Caco-2 (cell line): ENCODE measurements around the gene MICOS13. TPM values are rescaled to one million over a fixed set of nuclear protein-coding genes. Genes with fewer than 3 reads are reported as not detected.

ENCODE experiments used
- BruUV-seq: library from RNA; stranded (reverse); fragments of 400-500 nt; replicated peaks from 2 replicates; lab custom pipeline; 2021; lab: Mats Ljungman, UMichigan
- CTCF ChIA-PET: fragments of 300-600 bp; sonication (Branson Sonifier 250); formaldehyde crosslinking; loops from one replicate; lab custom pipeline; 2022; ENCODE audit warnings: antibody characterized with exemption; lab: Charles Lee
- POLR2A ChIA-PET: fragments of 300-600 bp; sonication (Branson Sonifier 250); formaldehyde crosslinking; loops from one replicate; lab custom pipeline; 2022; ENCODE audit warnings: antibody characterized with exemption; lab: Charles Lee
- DNase-seq, 2 experiments: peaks; one replicate each; pipeline versions ENCODE4 v3.0.0 to v3.0.0-alpha.2; 2020 to 2022
- H3K27me3 ChIP-seq: replicated peaks from 2 replicates; pipeline ENCODE4 v1.6.0; 2011; ENCODE audit warnings: low read length; ENCODE audit not compliant: control insufficient read depth, insufficient read depth
- H3K36me3 ChIP-seq: 2 replicates; pipeline ENCODE4 v1.5.1; 2011; ENCODE audit warnings: low read length; ENCODE audit not compliant: control insufficient read depth, insufficient read depth
- H3K4me1 ChIP-seq: fragments of 250-450 bp; sonication (Bioruptor Pico); 2 replicates; pipeline ENCODE4 v1.5.1; 2020; ENCODE audit warnings: mild to moderate bottlenecking
- H3K4me3 ChIP-seq: 2 replicates; pipeline ENCODE4 v1.5.1; 2011; ENCODE audit warnings: low read depth, mild to moderate bottlenecking, control low read depth, low read length
- H3K9me3 ChIP-seq: fragments of 250-450 bp; sonication (Bioruptor Pico); 2 replicates; pipeline ENCODE4 v1.5.1; 2020; ENCODE audit warnings: mild to moderate bottlenecking, moderate library complexity
- H3K27ac Mint-ChIP-seq: one replicate; pipeline ENCODE4 v1.8.0; 2022; ENCODE audit warnings: mixed read lengths; ENCODE audit not compliant: unreplicated experiment
- H3K27me3 Mint-ChIP-seq: one replicate; pipeline ENCODE4 v1.8.0; 2022; ENCODE audit warnings: mixed read lengths; ENCODE audit not compliant: insufficient read depth, unreplicated experiment
- H3K36me3 Mint-ChIP-seq: one replicate; pipeline ENCODE4 v1.8.0; 2022; ENCODE audit warnings: mild to moderate bottlenecking, mixed read lengths; ENCODE audit not compliant: insufficient read depth, unreplicated experiment
- H3K4me1 Mint-ChIP-seq: one replicate; pipeline ENCODE4 v1.8.0; 2022; ENCODE audit warnings: low read depth, mixed read lengths; ENCODE audit not compliant: unreplicated experiment
- H3K4me3 Mint-ChIP-seq: one replicate; pipeline ENCODE4 v1.8.0; 2022; ENCODE audit warnings: mild to moderate bottlenecking, moderate library complexity, mixed read lengths; ENCODE audit not compliant: unreplicated experiment
- H3K9me3 Mint-ChIP-seq: one replicate; pipeline ENCODE4 v1.8.0; 2022; ENCODE audit warnings: mixed read lengths; ENCODE audit not compliant: unreplicated experiment
- CTCF ChIP-seq, 2 experiments: fragments of 200-600 bp in 1 of 2; IDR thresholded peaks; 1 replicate in 1 of 2; 2 replicates in 1 of 2; pipeline versions ENCODE4 v1.5.1 to v1.8.0; 2011 to 2022; ENCODE audit warnings: antibody characterized with exemption in 1 of 2, control low read depth in 1 of 2, inconsistent platforms in 1 of 2, low read depth in 1 of 2, low read length in 1 of 2, mild to moderate bottlenecking in 1 of 2, moderate library complexity in 1 of 2; ENCODE audit not compliant: insufficient read depth in 1 of 2, severe bottlenecking in 1 of 2, unreplicated experiment in 1 of 2
- intact Hi-C: fragments of 100-400 bp; cut with micrococcal nuclease; formaldehyde crosslinking; loops from one replicate; pipeline ENCODE4 v1.10.0; 2022; ENCODE audit not compliant: unreplicated experiment
- total RNA-seq: library from RNA; stranded (reverse); gene quantifications from 2 replicates; pipeline ENCODE4 v1.2.3, GENCODE V29; 2022

Gene MICOS13
- total RNA-seq, 1 experiment from 2014 or later, result 43.1 TPM

- Histone ChIP-seq H3K4me3 (no peak overlapping the region), H3K9me3 (no peaks in the 10 kb centered on the region), H3K36me3 (peaks cover 3% of the 10 kb centered on the region), H3K4me1 (peaks cover 4% of the 10 kb centered on the region; the same call in 1 of the 2 replicates), H3K27me3 (no peaks in the 10 kb centered on the region)
- no peaks in the 10 kb centered on the region for H3K27me3 Mint-ChIP-seq
- H3K4me1 Mint-ChIP-seq, result peaks cover 8% of the 10 kb centered on the region
- intact Hi-C loops, result no loop called here
- TF ChIP-seq CTCF (IDR thresholded peaks at IDR 0.05; ENCODE audit: insufficient read depth in 1 of 2, low read depth in 1 of 2, low read length in 1 of 2, severe bottlenecking in 1 of 2, unreplicated experiment in 1 of 2), result peak in 1 of 2 experiments; percentile 32
- ChIA-PET POLR2A (interaction anchor here (0.7 kb wide), 1 partner anchor 24 kb away, joined by 9 read pairs; no protein-coding TSS in a partner anchor), CTCF (no interaction called here)
- H3K9me3 Mint-ChIP-seq, result no peaks in the 10 kb centered on the region
- H3K27ac Mint-ChIP-seq, result no peak overlapping the region
- H3K4me3 Mint-ChIP-seq, result no peak overlapping the region
- no TSS peak for BruUV-seq
- H3K36me3 Mint-ChIP-seq, result peaks cover 97% of the 10 kb centered on the region
- no peak for DNase-seq
Measured at GRCh38 chr19:5665781-5666513, 14.4 kb downstream of the MICOS13 start.

GRCh38 chr19:5664515-5664914 is 15.8 kb downstream of the MICOS13 start:
- Mint-ChIP-seq H3K27ac (no peak overlapping the region), H3K4me1 (peaks cover 8% of the 10 kb centered on the region), H3K27me3 (no peaks in the 10 kb centered on the region), H3K4me3 (no peak overlapping the region), H3K36me3 (peaks cover 96% of the 10 kb centered on the region), H3K9me3 (no peaks in the 10 kb centered on the region)
- Histone ChIP-seq H3K27me3 (no peaks in the 10 kb centered on the region), H3K9me3 (no peaks in the 10 kb centered on the region), H3K36me3 (peaks cover 4% of the 10 kb centered on the region), H3K4me1 (peaks cover 4% of the 10 kb centered on the region; the same call in 1 of the 2 replicates), H3K4me3 (no peak overlapping the region)
- intact Hi-C loops, result no loop called here
- BruUV-seq, result no TSS peak
- POLR2A ChIA-PET, result no interaction called here
- no peak for TF ChIP-seq CTCF (IDR thresholded peaks at IDR 0.05; ENCODE audit: insufficient read depth in 1 of 2, low read depth in 1 of 2, low read length in 1 of 2, severe bottlenecking in 1 of 2, unreplicated experiment in 1 of 2)
- CTCF ChIA-PET, result interaction anchor here (0.6 kb wide), 1 partner anchor 458 kb away, joined by 3 read pairs; no protein-coding TSS in a partner anchor
- no peak for DNase-seq

- intact Hi-C loops, result no loop called here
- no peak overlapping the region for H3K27ac Mint-ChIP-seq
- Histone ChIP-seq H3K9me3 (no peaks in the 10 kb centered on the region), H3K4me3 (no peak overlapping the region), H3K27me3 (no peaks in the 10 kb centered on the region), H3K36me3 (peaks cover 4% of the 10 kb centered on the region), H3K4me1 (peaks cover 4% of the 10 kb centered on the region; the same call in 1 of the 2 replicates)
- no peak for DNase-seq
- H3K36me3 Mint-ChIP-seq, result peaks cover 96% of the 10 kb centered on the region
- CTCF ChIA-PET, result no interaction called here
- no TSS peak for BruUV-seq
- no peak overlapping the region for H3K4me3 Mint-ChIP-seq
- H3K4me1 Mint-ChIP-seq, result peaks cover 8% of the 10 kb centered on the region
- no peak for TF ChIP-seq CTCF (IDR thresholded peaks at IDR 0.05; ENCODE audit: insufficient read depth in 1 of 2, low read depth in 1 of 2, low read length in 1 of 2, severe bottlenecking in 1 of 2, unreplicated experiment in 1 of 2)
- H3K9me3 Mint-ChIP-seq, result no peaks in the 10 kb centered on the region
- H3K27me3 Mint-ChIP-seq, result no peaks in the 10 kb centered on the region
- POLR2A ChIA-PET, result no interaction called here
Measured at GRCh38 chr19:5663904-5664303, 16.4 kb downstream of the MICOS13 start.
